H9 (cell line): ENCODE data around the gene FHIP1B. TPM values are rescaled to one million over a fixed set of nuclear protein-coding genes. Genes with fewer than 3 reads are reported as not detected.

Source experiments
- DNase-seq: peaks from one replicate; pipeline ENCODE4 v3.0.0-alpha.2; 2017
- H2AFZ ChIP-seq: one replicate; pipeline ENCODE4 v1.6.1; 2013; ENCODE audit warnings: mild to moderate bottlenecking, low read length, control low read depth, moderate library complexity
- H2AK5ac ChIP-seq: 2 replicates; pipeline ENCODE4 v1.6.1; 2013; ENCODE audit warnings: low read length, control low read depth, mixed read lengths; ENCODE audit not compliant: insufficient read length
- H2BK120ac ChIP-seq: one replicate; pipeline ENCODE4 v1.6.1; 2013; ENCODE audit warnings: low read depth, mild to moderate bottlenecking, low read length, control low read depth, inconsistent platforms; ENCODE audit not compliant: poor library complexity, severe bottlenecking
- H2BK12ac ChIP-seq: 2 replicates; pipeline ENCODE4 v1.6.1; 2013; ENCODE audit warnings: low read length, control low read depth, mixed read lengths, low read depth; ENCODE audit not compliant: insufficient read length
- H2BK15ac ChIP-seq: 2 replicates; pipeline ENCODE4 v1.6.1; 2013; ENCODE audit warnings: low read depth, low read length, control low read depth
- H2BK20ac ChIP-seq: one replicate; pipeline ENCODE4 v1.6.1; 2013; ENCODE audit warnings: low read depth, mild to moderate bottlenecking, low read length, control low read depth, inconsistent platforms; ENCODE audit not compliant: poor library complexity, severe bottlenecking
- H2BK5ac ChIP-seq: 2 replicates; pipeline ENCODE4 v1.6.1; 2013; ENCODE audit warnings: low read length, control low read depth, mixed read lengths; ENCODE audit not compliant: insufficient read length
- H3K14ac ChIP-seq: 2 replicates; pipeline ENCODE4 v1.6.1; 2013; ENCODE audit warnings: low read length, control low read depth; ENCODE audit not compliant: insufficient read depth
- H3K18ac ChIP-seq: 2 replicates; pipeline ENCODE4 v1.6.1; 2013; ENCODE audit warnings: low read depth, mild to moderate bottlenecking, mixed read lengths, low read length, control low read depth; ENCODE audit not compliant: insufficient read length
- H3K23ac ChIP-seq: 2 replicates; pipeline ENCODE4 v1.6.1; 2013; ENCODE audit warnings: low read length, control low read depth, mixed read lengths, low read depth; ENCODE audit not compliant: insufficient read length
- H3K23me2 ChIP-seq: 2 replicates; pipeline ENCODE4 v1.6.1; 2013; ENCODE audit warnings: low read depth, mild to moderate bottlenecking, mixed read lengths, low read length, control low read depth; ENCODE audit not compliant: insufficient read length, poor library complexity, severe bottlenecking
- H3K27ac ChIP-seq: 2 replicates; pipeline ENCODE4 v1.5.1; 2013; ENCODE audit warnings: low read length, control low read depth, mixed read lengths, low read depth; ENCODE audit not compliant: insufficient read length
- H3K27me3 ChIP-seq: 2 replicates; pipeline ENCODE4 v1.6.1; 2013; ENCODE audit warnings: low read length, control low read depth, inconsistent platforms; ENCODE audit not compliant: insufficient read depth
- H3K4ac ChIP-seq: 2 replicates; pipeline ENCODE4 v1.6.1; 2013; ENCODE audit warnings: low read depth, mild to moderate bottlenecking, control low read depth, inconsistent platforms, low read length, moderate library complexity
- H3K4me1 ChIP-seq: 2 replicates; pipeline ENCODE4 v1.6.1; 2013; ENCODE audit warnings: low read length, control low read depth, inconsistent platforms; ENCODE audit not compliant: insufficient read depth
- H3K4me2 ChIP-seq: 2 replicates; pipeline ENCODE4 v1.6.1; 2013; ENCODE audit warnings: low read length, control low read depth, mixed read lengths; ENCODE audit not compliant: insufficient read length, insufficient read depth
- H3K56ac ChIP-seq: 2 replicates; pipeline ENCODE4 v1.6.1; 2013; ENCODE audit warnings: low read depth, mild to moderate bottlenecking, mixed read lengths, low read length, control low read depth; ENCODE audit not compliant: insufficient read length
- H3K79me1 ChIP-seq: 2 replicates; pipeline ENCODE4 v1.6.1; 2013; ENCODE audit warnings: low read depth, mild to moderate bottlenecking, moderate library complexity, low read length, control low read depth, inconsistent platforms; ENCODE audit not compliant: insufficient read depth, poor library complexity, severe bottlenecking
- H3K79me2 ChIP-seq: 2 replicates; pipeline ENCODE4 v1.6.1; 2013; ENCODE audit warnings: low read length, control low read depth, inconsistent platforms; ENCODE audit not compliant: insufficient read depth
- H3K9ac ChIP-seq: 2 replicates; pipeline ENCODE4 v1.6.1; 2013; ENCODE audit warnings: low read length, control low read depth, mixed read lengths; ENCODE audit not compliant: insufficient read length; ENCODE audit errors: extremely low read depth
- H3K9me3 ChIP-seq: one replicate; pipeline ENCODE4 v1.6.1; 2013; ENCODE audit warnings: low read depth, low read length, inconsistent platforms; ENCODE audit not compliant: control insufficient read depth
- H3T11ph ChIP-seq: one replicate; pipeline ENCODE4 v1.6.1; 2013; ENCODE audit warnings: mild to moderate bottlenecking, low read length, control low read depth, inconsistent platforms
- H4K20me1 ChIP-seq: one replicate; pipeline ENCODE4 v1.6.1; 2013; ENCODE audit not compliant: control insufficient read depth, insufficient read length, insufficient read depth
- H4K5ac ChIP-seq: 2 replicates; pipeline ENCODE4 v1.6.1; 2013; ENCODE audit warnings: low read depth, mild to moderate bottlenecking, mixed read lengths, low read length, control low read depth; ENCODE audit not compliant: insufficient read length
- H4K8ac ChIP-seq: replicated peaks from 2 replicates; pipeline ENCODE4 v1.6.1; 2013; ENCODE audit warnings: low read length, control low read depth, mixed read lengths, low read depth; ENCODE audit not compliant: insufficient read length
- H4K91ac ChIP-seq: 2 replicates; pipeline ENCODE4 v1.6.1; 2013; ENCODE audit warnings: low read depth, mild to moderate bottlenecking, moderate library complexity, mixed read lengths, low read length, control low read depth; ENCODE audit not compliant: insufficient read length
- H3K27ac Mint-ChIP-seq, 3 experiments: 2 replicates in 2 of 3; 3 replicates in 1 of 3; pipeline ENCODE4 v1.8.0; 2020 to 2021; ENCODE audit warnings: mixed read lengths in 3 of 3, mild to moderate bottlenecking in 1 of 3, moderate library complexity in 1 of 3
- H3K27me3 Mint-ChIP-seq: 2 replicates; pipeline ENCODE4 v1.8.0; 2021; ENCODE audit warnings: low read depth, mild to moderate bottlenecking, moderate library complexity, mixed read lengths
- H3K36me3 Mint-ChIP-seq, 3 experiments: 2 replicates in 2 of 3; 3 replicates in 1 of 3; pipeline ENCODE4 v1.8.0; 2020 to 2021; ENCODE audit warnings: low read depth in 3 of 3, mixed read lengths in 3 of 3; ENCODE audit not compliant: insufficient read depth in 1 of 3
- H3K4me1 Mint-ChIP-seq, 2 experiments: 2 replicates each; pipeline ENCODE4 v1.8.0; 2020; ENCODE audit warnings: mixed read lengths in 2 of 2
- H3K4me3 Mint-ChIP-seq, 2 experiments: 2 replicates in 1 of 2; 3 replicates in 1 of 2; pipeline ENCODE4 v1.8.0; 2020 to 2021; ENCODE audit warnings: mild to moderate bottlenecking in 2 of 2, mixed read lengths in 2 of 2, moderate library complexity in 1 of 2
- H3K9me3 Mint-ChIP-seq, 2 experiments: 2 replicates in 1 of 2; 3 replicates in 1 of 2; pipeline ENCODE4 v1.8.0; 2020; ENCODE audit warnings: mild to moderate bottlenecking in 2 of 2, mixed read lengths in 2 of 2, moderate library complexity in 1 of 2
- CTCF ChIP-seq: fragments of 200-600 bp; sonication (generic); conservative IDR thresholded peaks from 3 replicates; pipeline ENCODE4 v1.8.0; 2021; ENCODE audit warnings: antibody characterized with exemption, mild to moderate bottlenecking
- WGBS: extraction: QIAGEN DNeasy Blood & Tissue Kit; methylation state at CpG from one replicate; pipeline ENCODE4 v1.1.7; 2013; ENCODE audit warnings: missing lambda C conversion rate, low lambda C conversion rate, mixed read lengths; ENCODE audit not compliant: insufficient read length; ENCODE audit errors: extremely low coverage; 5-methylcytosine and 5-hydroxymethylcytosine counted together
- total RNA-seq: library from RNA; stranded (reverse); gene quantifications from 2 replicates; pipeline ENCODE4 v1.2.1, GENCODE V29; 2021

The FHIP1B gene
- total RNA-seq, 1 experiment from 2014 or later = 28.5 TPM

GRCh38 chr11:6225896-6226295 is 8.5 kb downstream of the FHIP1B start:
- no peak overlapping the region for H3K14ac ChIP-seq
- no peak overlapping the region for H2BK15ac ChIP-seq
- no peak overlapping the region for H3K18ac ChIP-seq
- no peak overlapping the region for H3K9ac ChIP-seq
- no peak overlapping the region for H3K4me3 Mint-ChIP-seq
- H3K9me3 ChIP-seq = no peaks in the 10 kb centered on the region
- H3K4me1 ChIP-seq = no peaks in the 10 kb centered on the region
- H4K91ac ChIP-seq = no peak overlapping the region
- no peak overlapping the region for H3K4ac ChIP-seq
- H4K20me1 ChIP-seq = no peaks in the 10 kb centered on the region
- H3K4me1 Mint-ChIP-seq = no peaks in the 10 kb centered on the region
- H2BK120ac ChIP-seq = no peak overlapping the region
- no peak for DNase-seq
- peaks cover 5% of the 10 kb centered on the region; the same call in 1 of the 2 replicates for H3K79me2 ChIP-seq
- H3K27me3 ChIP-seq = no peaks in the 10 kb centered on the region
- H3K27ac ChIP-seq = no peak overlapping the region
- H2BK5ac ChIP-seq = no peak overlapping the region
- H3K23me2 ChIP-seq = no peaks in the 10 kb centered on the region
- peaks cover 8 to 24% (median 21%) of the 10 kb centered on the region in 3 experiments; a peak in 5 of 7 replicates for H3K36me3 Mint-ChIP-seq
- no peaks in the 10 kb centered on the region for H3K9me3 Mint-ChIP-seq
- H2AFZ ChIP-seq = no peak overlapping the region
- H2AK5ac ChIP-seq = no peak overlapping the region
- WGBS = no CpG with 5 or more reads among the region's 2 CpGs
- H3K4me2 ChIP-seq = no peak overlapping the region
- no peak overlapping the region for H3K56ac ChIP-seq
- no peak overlapping the region for H3K27ac Mint-ChIP-seq
- no peak for TF ChIP-seq CTCF
- H3K79me1 ChIP-seq = no peaks in the 10 kb centered on the region
- H4K8ac ChIP-seq = no peak overlapping the region
- no peak overlapping the region for H3T11ph ChIP-seq
- no peaks in the 10 kb centered on the region for H3K27me3 Mint-ChIP-seq
- H2BK20ac ChIP-seq = no peak overlapping the region
- no peak overlapping the region for H3K23ac ChIP-seq
- H4K5ac ChIP-seq = no peak overlapping the region
- H2BK12ac ChIP-seq = no peak overlapping the region
